NT2/D1 (cell line): ENCODE results near the gene AOPEP.

Experiments used
- YY1 ChIP-seq: IDR thresholded peaks from 2 replicates; pipeline ENCODE4 v1.6.1; 2011; ENCODE audit not compliant: insufficient read length, insufficient read depth
- ZNF274 ChIP-seq: IDR thresholded peaks from 2 replicates; pipeline ENCODE4 v1.6.1; 2011; ENCODE audit warnings: mild to moderate bottlenecking, low read depth, low read length

GRCh38 chr9:94696545-94696944, 30.0 kb upstream of the AOPEP start:
- TF ChIP-seq ZNF274, result no peak
- TF ChIP-seq YY1, result no peak
